SK-N-SH (cell line): ENCODE results near the gene RFFL. TPM values are rescaled to one million over a fixed set of nuclear protein-coding genes. Genes with fewer than 3 reads are reported as not detected.

ENCODE experiments used
- CTCF ChIA-PET: fragments of 300-600, 350-600 bp; formaldehyde crosslinking; extraction: SDS; loops from one replicate; lab custom pipeline; 2021; lab: Yijun Ruan, JAX
- POLR2A ChIA-PET: fragments of 350-600 bp; sonication (Branson Sonifier 250); formaldehyde crosslinking; extraction: SDS; loops from one replicate; lab custom pipeline; 2020; ENCODE audit warnings: antibody characterized with exemption, inconsistent platforms; lab: Yijun Ruan, JAX
- DNase-seq: peaks from one replicate; pipeline ENCODE4 v3.0.0; 2012
- H2AFZ ChIP-seq: fragments of 200-600 bp; sonication (generic); 2 replicates; pipeline ENCODE4 v1.8.1; 2016; ENCODE audit warnings: antibody characterized with exemption, mild to moderate bottlenecking, low read depth
- H3F3A ChIP-seq: fragments of 200-600 bp; sonication (generic); replicated peaks from 2 replicates; pipeline ENCODE3; 2016; ENCODE audit warnings: antibody characterized with exemption, mild to moderate bottlenecking; ENCODE audit not compliant: insufficient read depth
- H3K27ac ChIP-seq, 2 experiments: fragments of 200-500 bp in 1 of 2; fragments of 200-600 bp in 1 of 2; sonication (Bioruptor generic) in 1 of 2; sonication (generic), shearing (Covaris generic) in 1 of 2; 2 replicates each; pipeline versions ENCODE4 v1.5.1 to v1.6.1; 2014 to 2016; ENCODE audit warnings: low read depth in 2 of 2, inconsistent platforms in 1 of 2, low read length in 1 of 2, mild to moderate bottlenecking in 1 of 2, mixed read lengths in 1 of 2
- H3K27me3 ChIP-seq: fragments of 200-600 bp; sonication (generic), shearing (Covaris generic); 2 replicates; pipeline ENCODE4 v1.6.1; 2016; ENCODE audit warnings: mixed run types; ENCODE audit not compliant: insufficient read depth
- H3K36me3 ChIP-seq, 2 experiments: fragments of 200-500 bp in 1 of 2; fragments of 200-600 bp in 1 of 2; sonication (Bioruptor generic) in 1 of 2; sonication (generic) in 1 of 2; replicated peaks in 1 of 2; 2 replicates each; pipeline versions ENCODE3 to v1.5.1; 2014 to 2016; ENCODE audit warnings: low read length in 1 of 2, mild to moderate bottlenecking in 1 of 2; ENCODE audit not compliant: insufficient read depth in 2 of 2, control insufficient read depth in 1 of 2
- H3K4me1 ChIP-seq, 2 experiments: fragments of 200-500 bp in 1 of 2; fragments of 200-600 bp in 1 of 2; sonication (Bioruptor generic) in 1 of 2; sonication (generic), shearing (Covaris generic) in 1 of 2; 2 replicates each; pipeline versions ENCODE4 v1.5.1 to v1.6.1; 2014 to 2016; ENCODE audit warnings: low read depth in 1 of 2, low read length in 1 of 2, mixed run types in 1 of 2; ENCODE audit not compliant: insufficient read depth in 2 of 2, control insufficient read depth in 1 of 2
- H3K4me2 ChIP-seq: fragments of 200-600 bp; sonication (generic), shearing (Covaris generic); 2 replicates; pipeline ENCODE4 v1.6.1; 2017; ENCODE audit warnings: mixed run types
- H3K4me3 ChIP-seq, 2 experiments: fragments of 200-500 bp in 1 of 2; fragments of 200-600 bp in 1 of 2; sonication (Bioruptor generic) in 1 of 2; sonication (generic), shearing (Covaris generic) in 1 of 2; 2 replicates each; pipeline versions ENCODE4 v1.5.1 to v1.8.1; 2014 to 2016; ENCODE audit warnings: low read depth in 2 of 2, inconsistent platforms in 1 of 2, low read length in 1 of 2, mild to moderate bottlenecking in 1 of 2, mixed read lengths in 1 of 2, moderate library complexity in 1 of 2
- H3K79me2 ChIP-seq: fragments of 200-600 bp; sonication (generic); 2 replicates; pipeline ENCODE4 v1.8.1; 2017; ENCODE audit warnings: mild to moderate bottlenecking; ENCODE audit not compliant: insufficient read depth
- H3K9ac ChIP-seq: fragments of 200-600 bp; sonication (generic); 2 replicates; pipeline ENCODE4 v1.6.1; 2017; ENCODE audit warnings: mixed run types
- H3K9me2 ChIP-seq: fragments of 200-600 bp; sonication (generic); 2 replicates; pipeline ENCODE4 v1.6.1; 2017; ENCODE audit warnings: mixed run types
- H3K9me3 ChIP-seq: fragments of 200-600 bp; sonication (generic); 2 replicates; pipeline ENCODE4 v1.6.1; 2017; ENCODE audit warnings: mixed run types, mild to moderate bottlenecking, moderate library complexity
- H4K20me1 ChIP-seq: fragments of 200-600 bp; sonication (generic); 2 replicates; pipeline ENCODE4 v1.6.1; 2017; ENCODE audit warnings: mild to moderate bottlenecking, mixed run types; ENCODE audit not compliant: insufficient read depth
- ELF1 ChIP-seq: IDR thresholded peaks from 2 replicates; pipeline ENCODE4 v1.4.0; 2012
- EP300 ChIP-seq, 2 experiments: IDR thresholded peaks; 2 replicates each; pipeline versions ENCODE4 v1.4.0 to v1.6.1; 2012; ENCODE audit warnings: borderline replicate concordance in 1 of 2, low read depth in 1 of 2, low read length in 1 of 2
- FOXM1 ChIP-seq: IDR thresholded peaks from 2 replicates; pipeline ENCODE4 v1.4.0; 2012; ENCODE audit warnings: low read depth, mild to moderate bottlenecking
- GABPA ChIP-seq: IDR thresholded peaks from 2 replicates; pipeline ENCODE4 v1.4.0; 2012; ENCODE audit warnings: low read depth, mild to moderate bottlenecking
- JUND ChIP-seq: IDR thresholded peaks from 2 replicates; pipeline ENCODE4 v1.4.0; 2012
- NFIC ChIP-seq: IDR thresholded peaks from 2 replicates; pipeline ENCODE4 v1.4.0; 2012; ENCODE audit warnings: borderline replicate concordance
- RAD21 ChIP-seq: IDR thresholded peaks from 2 replicates; pipeline ENCODE4 v1.6.1; 2012; ENCODE audit warnings: mild to moderate bottlenecking, low read length
- RXRA ChIP-seq: IDR thresholded peaks from 2 replicates; pipeline ENCODE4 v1.4.0; 2012; ENCODE audit warnings: low read depth, mild to moderate bottlenecking, borderline replicate concordance
- SIN3A ChIP-seq: IDR thresholded peaks from 2 replicates; pipeline ENCODE4 v1.6.1; 2012; ENCODE audit warnings: low read depth, mild to moderate bottlenecking, low read length, moderate library complexity, borderline replicate concordance
- SMC3 ChIP-seq: IDR thresholded peaks from 2 replicates; pipeline ENCODE4 v1.6.1; 2012; ENCODE audit warnings: low read depth, low read length, improper control_type of control experiment
- YY1 ChIP-seq: IDR thresholded peaks from 2 replicates; pipeline ENCODE4 v1.4.0; 2012; ENCODE audit warnings: low read depth, mild to moderate bottlenecking
- WGBS: methylation state at CpG from one replicate; pipeline ENCODE4 v1.1.6; 2017; ENCODE audit warnings: low lambda C conversion rate; 5-methylcytosine and 5-hydroxymethylcytosine counted together
- polyA plus RNA-seq, 3 experiments: library from polyadenylated mRNA; depleted of rRNA; stranded (reverse); fragments of >200 nt; gene quantifications; 2 replicates each; pipeline ENCODE4 v1.2.3, GENCODE V29; 2012
- TF ChIP-seq, protein P1 (sequence below): fragments of 150-350 bp; IDR thresholded peaks from 2 replicates; pipeline ENCODE4 v1.6.1; 2017; ENCODE audit warnings: antibody characterized with exemption, low read length, low read depth, borderline replicate concordance
- TF ChIP-seq, protein P2 (sequence below): fragments of 150-350 bp; IDR thresholded peaks from 2 replicates; pipeline ENCODE4 v1.6.1; 2016; ENCODE audit warnings: mild to moderate bottlenecking, low read depth, low read length
- TF ChIP-seq, protein P3 (sequence below): IDR thresholded peaks from 2 replicates; pipeline ENCODE4 v1.6.1; 2012; ENCODE audit warnings: mild to moderate bottlenecking, low read depth, low read length, moderate library complexity

The RFFL gene
- polyA plus RNA-seq, 1 of the 3 experiments (the other 2 are of a cell fraction), result 10.1 TPM

- Histone ChIP-seq H3K9me2 (no peaks in the 10 kb centered on the region), H3K4me1 (peaks cover 4 to 22% of the 10 kb centered on the region in 2 experiments; a peak in 2 of 4 replicates), H3K27me3 (no peaks in the 10 kb centered on the region), H2AFZ (no peak overlapping the region), H4K20me1 (no peaks in the 10 kb centered on the region), H3K79me2 (no peaks in the 10 kb centered on the region), H3K4me3 (no peak overlapping the region), H3K36me3 (peaks cover 23 to 51% of the 10 kb centered on the region in 2 experiments), H3K9ac (no peak overlapping the region), H3K4me2 (no peak overlapping the region), H3F3A (peaks cover 11% of the 10 kb centered on the region), H3K9me3 (no peaks in the 10 kb centered on the region), H3K27ac (no peak overlapping the region)
- DNase-seq, result no peak
- ChIA-PET CTCF (interaction anchor here (0.8 to 5.1 kb wide), 6 partner anchors 12 to 120 kb away, joined by 3 to 32 read pairs (median 4); partner anchors contain the start of gene RAD51D), POLR2A (no interaction called here)
- WGBS, result 100% methylated on average over 1 of the region's 2 CpGs
- TF ChIP-seq NFIC (no peak), GABPA (no peak), SIN3A (no peak), RAD21 (no peak), RXRA (no peak), YY1 (no peak), JUND (no peak), SMC3 (no peak), ELF1 (no peak), FOXM1 (no peak), EP300 (IDR thresholded peaks at IDR 0.05; ENCODE audit: borderline replicate concordance in 1 of 2, low read depth in 1 of 2, low read length in 1 of 2) (no peak)
- TF ChIP-seq, protein P1, sequence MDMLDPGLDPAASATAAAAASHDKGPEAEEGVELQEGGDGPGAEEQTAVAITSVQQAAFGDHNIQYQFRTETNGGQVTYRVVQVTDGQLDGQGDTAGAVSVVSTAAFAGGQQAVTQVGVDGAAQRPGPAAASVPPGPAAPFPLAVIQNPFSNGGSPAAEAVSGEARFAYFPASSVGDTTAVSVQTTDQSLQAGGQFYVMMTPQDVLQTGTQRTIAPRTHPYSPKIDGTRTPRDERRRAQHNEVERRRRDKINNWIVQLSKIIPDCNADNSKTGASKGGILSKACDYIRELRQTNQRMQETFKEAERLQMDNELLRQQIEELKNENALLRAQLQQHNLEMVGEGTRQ, result no peak
- TF ChIP-seq, protein P2, sequence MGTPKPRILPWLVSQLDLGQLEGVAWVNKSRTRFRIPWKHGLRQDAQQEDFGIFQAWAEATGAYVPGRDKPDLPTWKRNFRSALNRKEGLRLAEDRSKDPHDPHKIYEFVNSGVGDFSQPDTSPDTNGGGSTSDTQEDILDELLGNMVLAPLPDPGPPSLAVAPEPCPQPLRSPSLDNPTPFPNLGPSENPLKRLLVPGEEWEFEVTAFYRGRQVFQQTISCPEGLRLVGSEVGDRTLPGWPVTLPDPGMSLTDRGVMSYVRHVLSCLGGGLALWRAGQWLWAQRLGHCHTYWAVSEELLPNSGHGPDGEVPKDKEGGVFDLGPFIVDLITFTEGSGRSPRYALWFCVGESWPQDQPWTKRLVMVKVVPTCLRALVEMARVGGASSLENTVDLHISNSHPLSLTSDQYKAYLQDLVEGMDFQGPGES, result no peak
- TF ChIP-seq, protein P3, sequence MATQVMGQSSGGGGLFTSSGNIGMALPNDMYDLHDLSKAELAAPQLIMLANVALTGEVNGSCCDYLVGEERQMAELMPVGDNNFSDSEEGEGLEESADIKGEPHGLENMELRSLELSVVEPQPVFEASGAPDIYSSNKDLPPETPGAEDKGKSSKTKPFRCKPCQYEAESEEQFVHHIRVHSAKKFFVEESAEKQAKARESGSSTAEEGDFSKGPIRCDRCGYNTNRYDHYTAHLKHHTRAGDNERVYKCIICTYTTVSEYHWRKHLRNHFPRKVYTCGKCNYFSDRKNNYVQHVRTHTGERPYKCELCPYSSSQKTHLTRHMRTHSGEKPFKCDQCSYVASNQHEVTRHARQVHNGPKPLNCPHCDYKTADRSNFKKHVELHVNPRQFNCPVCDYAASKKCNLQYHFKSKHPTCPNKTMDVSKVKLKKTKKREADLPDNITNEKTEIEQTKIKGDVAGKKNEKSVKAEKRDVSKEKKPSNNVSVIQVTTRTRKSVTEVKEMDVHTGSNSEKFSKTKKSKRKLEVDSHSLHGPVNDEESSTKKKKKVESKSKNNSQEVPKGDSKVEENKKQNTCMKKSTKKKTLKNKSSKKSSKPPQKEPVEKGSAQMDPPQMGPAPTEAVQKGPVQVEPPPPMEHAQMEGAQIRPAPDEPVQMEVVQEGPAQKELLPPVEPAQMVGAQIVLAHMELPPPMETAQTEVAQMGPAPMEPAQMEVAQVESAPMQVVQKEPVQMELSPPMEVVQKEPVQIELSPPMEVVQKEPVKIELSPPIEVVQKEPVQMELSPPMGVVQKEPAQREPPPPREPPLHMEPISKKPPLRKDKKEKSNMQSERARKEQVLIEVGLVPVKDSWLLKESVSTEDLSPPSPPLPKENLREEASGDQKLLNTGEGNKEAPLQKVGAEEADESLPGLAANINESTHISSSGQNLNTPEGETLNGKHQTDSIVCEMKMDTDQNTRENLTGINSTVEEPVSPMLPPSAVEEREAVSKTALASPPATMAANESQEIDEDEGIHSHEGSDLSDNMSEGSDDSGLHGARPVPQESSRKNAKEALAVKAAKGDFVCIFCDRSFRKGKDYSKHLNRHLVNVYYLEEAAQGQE, result no peak
These were observed 64.1 kb downstream of the RFFL start for GRCh38 chr17:34999456-34999855.
